Fibroblast of skin of right biceps (primary cell): Measurements from ENCODE around the gene M6PR.
"Not testable (repeated sequence)": the region's sequence is repeated elsewhere in the genome, so short reads cannot be mapped to it uniquely, and the experiment has no call there.

Experiments
- DNase-seq: peaks from one replicate; pipeline ENCODE4 v3.0.0-alpha.2; 2013

M6PR gene

GRCh38 chr12:8950702-8951478, 1.4 kb upstream of the M6PR start:
- DNase-seq, result no peak

GRCh38 chr12:8950221-8950527, 729 bp upstream of the M6PR start:
- DNase-seq, result no peak

- DNase-seq, result peak; percentile 13
Observed at GRCh38 chr12:8948701-8949341, 624 bp downstream of the M6PR start.

GRCh38 chr12:8947737-8948136, 1.7 kb downstream of the M6PR start:
- DNase-seq, result no peak

GRCh38 chr12:8946733-8947132, 2.7 kb downstream of the M6PR start:
- DNase-seq, result no peak

DNA sequence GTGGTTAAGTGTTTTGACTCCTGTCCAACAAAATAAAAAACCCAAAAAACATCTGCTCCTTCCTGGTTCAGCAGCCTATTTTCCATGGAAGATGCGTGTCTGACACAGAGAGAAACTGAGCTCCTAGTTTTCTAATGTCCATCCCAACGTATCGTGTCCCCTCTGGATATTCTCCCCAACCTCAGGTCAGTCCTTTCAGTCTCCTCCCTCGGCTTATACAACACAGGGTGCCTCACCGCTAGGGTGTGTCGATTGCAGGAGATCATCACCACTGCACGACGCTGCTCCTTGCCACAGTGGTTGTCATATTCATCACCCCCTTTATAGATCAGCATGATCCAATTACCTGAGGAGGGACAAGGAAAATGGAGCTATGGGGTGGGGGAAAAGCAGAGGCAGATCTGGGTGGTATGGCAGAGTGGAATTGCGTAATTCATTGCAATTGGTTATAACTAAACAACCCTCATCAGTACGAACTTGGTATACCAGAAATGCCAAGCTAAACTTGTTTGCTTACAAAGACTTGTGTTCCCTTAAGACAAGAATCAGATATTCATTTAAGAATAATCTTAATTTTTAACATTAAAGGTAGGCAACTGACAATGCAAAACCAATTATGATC, 5.8 kb downstream of the M6PR start:
- DNase-seq, result no peak

DNA sequence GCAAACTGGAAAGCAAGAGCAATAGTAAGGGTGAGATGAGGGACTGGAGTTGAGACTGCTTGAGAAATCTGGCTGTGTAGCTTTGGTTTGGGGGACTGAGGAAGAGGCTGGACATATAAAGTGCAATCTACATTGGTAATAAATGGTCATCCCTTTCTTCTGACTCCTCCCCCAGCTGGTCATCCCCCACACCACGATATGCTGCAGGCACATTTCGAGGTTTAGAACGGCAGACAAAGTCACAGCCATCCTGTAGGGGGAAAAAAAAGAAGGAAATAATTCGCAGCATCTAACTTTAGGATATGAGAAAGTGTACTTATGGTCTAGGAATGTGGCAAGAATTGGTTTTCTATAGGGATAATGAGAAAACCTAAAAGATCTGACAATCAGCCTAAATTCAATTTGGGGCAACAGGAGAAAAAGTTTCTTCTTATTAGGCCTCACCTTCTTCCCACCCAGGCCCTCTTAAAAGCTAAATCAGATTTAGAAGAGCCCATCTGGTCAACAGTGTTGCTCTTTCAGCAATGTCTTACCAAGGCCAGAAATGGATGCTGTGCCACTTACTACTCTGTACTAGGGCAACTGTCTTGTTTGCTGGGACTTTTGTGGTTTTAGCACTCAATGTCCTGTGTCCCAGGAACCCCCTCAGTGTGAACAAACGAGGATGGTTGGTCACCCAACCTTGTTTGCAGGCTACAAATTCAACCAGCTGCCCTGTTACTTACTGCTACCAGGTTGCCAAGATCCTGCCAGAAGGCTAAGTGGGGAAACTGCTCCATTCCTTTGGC, 7.6 kb downstream of the M6PR start:
- no peak for DNase-seq

- DNase-seq, result not testable (repeated sequence)
Observed at GRCh38 chr12:8937842-8938442, 11.5 kb downstream of the M6PR start.

DNA sequence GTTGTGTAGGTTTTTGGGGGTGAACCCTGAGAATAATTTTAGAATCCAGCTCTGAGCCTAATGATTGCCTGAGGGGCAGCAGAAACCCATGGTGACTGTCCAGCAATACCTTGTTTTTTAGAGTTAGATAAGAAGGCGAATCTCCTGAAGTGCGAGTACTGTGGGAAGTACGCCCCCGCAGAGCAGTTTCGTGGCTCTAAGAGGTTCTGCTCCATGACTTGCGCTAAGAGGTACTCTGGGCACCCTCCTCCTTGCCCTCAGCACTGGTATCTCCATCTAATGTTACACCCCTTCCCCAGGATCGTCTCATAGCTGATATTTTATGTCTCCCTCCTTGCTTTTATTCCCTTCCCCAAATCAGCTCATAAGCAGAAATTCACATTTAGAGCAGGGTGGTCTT, 12.7 kb downstream of the M6PR start:
- DNase-seq, result no peak

GRCh38 chr12:8934080-8934479, 15.4 kb downstream of the M6PR start:
- DNase-seq, result not testable (repeated sequence)

GRCh38 chr12:8932464-8932863, 17.0 kb downstream of the M6PR start:
- not testable (repeated sequence) for DNase-seq

GRCh38 chr12:8930655-8931323, 18.7 kb downstream of the M6PR start:
- DNase-seq, result not testable (repeated sequence)

DNA sequence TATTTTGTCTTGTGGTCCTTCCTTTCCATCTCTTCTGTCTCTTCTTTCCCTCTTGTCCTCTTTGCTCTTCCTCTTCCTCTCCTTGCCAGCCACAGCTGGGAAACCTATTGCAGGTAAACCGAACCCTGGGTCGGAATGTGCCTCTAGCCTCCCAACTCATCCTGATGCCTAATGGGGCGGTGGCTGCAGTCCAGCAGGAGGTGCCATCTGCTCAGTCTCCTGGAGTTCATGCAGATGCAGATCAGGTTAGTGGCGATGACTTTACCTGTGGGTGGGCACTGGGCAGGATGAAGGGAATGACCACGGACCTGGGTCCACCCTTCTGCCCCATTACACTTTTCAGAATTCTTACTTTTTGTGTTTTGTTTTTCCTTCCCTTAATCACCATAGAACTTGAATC, 26.9 kb downstream of the M6PR start:
- no peak for DNase-seq

- not testable (repeated sequence) for DNase-seq
Observed at GRCh38 chr12:8919643-8920042, 29.8 kb downstream of the M6PR start.

DNA sequence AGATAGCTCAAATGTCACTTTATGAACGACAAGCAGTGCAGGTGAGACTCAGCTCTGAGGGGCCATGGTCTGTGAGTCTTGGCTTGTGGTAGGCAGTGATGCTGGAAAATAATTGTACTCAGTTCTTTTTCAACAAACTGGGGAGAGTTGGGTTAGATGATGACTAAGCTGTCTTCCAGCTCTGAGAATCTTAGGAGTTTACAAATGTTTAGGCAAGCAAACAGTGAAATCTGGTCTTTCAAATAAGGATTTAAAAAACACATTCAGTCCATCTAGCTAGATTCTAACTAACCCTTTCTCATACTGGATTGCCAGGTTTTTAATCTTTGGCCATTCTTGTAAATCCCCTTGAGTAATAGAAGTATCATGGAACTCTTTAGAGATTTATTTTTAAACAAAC, 31.7 kb downstream of the M6PR start:
- no peak for DNase-seq

DNA sequence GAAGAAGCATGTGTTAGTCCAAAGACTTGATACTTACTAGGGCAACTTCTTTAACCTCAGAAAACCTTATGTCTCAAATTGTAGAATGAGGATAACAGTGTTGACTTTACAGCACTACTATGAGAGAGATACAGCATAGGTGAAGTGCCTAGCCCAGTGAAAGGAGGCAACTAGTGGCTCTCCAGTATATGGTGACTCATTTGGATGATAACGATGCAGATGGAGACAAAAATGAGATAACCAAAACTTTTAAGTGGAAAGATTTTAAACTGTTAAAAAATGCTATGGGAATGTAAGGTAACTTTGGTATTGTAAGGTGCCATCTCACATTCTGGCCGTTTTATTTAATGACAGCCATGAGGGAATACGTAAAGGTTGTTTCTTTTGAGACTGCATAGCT, 32.4 kb downstream of the M6PR start:
- no peak for DNase-seq

DNA sequence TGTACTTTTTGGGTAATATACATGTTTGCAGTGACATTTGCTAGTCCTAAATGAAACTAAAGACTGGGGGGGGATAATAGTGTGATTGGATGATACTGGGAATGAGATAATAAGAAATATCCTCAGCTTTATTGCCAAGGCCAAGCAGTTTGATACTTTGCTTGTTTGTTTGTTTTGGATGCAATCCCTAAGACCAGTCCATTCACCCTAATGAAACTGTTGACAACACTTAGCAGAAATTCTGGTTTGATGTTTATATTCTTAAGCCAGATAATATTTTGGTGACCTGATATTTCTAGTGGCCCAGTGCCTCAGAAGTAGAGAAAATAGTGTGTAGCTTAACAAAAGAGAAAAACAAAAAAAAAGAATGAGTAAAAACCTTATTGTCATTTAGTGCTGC, 33.3 kb downstream of the M6PR start:
- no peak for DNase-seq

DNA sequence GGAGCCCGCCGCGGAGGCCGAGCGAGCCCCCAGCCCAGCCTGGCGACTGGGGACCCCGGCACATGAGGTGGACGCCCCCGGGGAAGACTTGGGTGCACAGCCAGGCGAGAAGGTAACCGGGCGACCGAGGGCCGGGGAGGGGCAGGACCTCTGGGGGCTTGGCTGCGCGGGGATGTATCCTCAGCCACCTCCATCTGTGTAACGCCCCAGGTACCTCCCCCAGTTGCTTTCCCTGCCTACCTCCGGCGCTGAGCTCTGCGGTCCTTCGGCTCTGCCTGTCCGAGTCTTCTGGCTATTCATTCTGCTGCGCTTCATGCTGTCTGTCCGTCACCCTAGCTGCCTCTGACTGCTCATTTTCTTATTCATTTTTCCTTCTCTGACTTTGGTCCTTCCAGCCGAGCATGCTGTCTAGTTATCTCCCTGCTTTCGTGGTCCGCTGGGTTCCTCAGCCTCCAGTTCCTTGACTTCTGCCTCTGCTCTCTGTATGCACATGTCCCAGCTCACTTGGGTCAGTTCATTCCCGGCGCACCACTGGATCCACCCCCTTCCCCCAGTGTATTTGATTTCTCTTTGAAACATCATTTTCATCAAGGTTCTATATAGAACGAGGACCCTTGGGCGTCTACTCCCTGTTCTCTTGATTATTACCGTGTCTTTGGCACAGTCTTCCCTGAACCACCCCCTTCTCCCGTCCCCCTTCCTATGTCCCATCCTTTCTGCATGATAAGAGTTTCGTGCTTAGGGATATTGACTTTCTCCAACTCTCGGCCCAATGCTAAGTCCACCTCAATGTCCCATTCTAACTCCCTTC, 34.5 kb downstream of the M6PR start:
- DNase-seq, result peak; percentile 42

DNA sequence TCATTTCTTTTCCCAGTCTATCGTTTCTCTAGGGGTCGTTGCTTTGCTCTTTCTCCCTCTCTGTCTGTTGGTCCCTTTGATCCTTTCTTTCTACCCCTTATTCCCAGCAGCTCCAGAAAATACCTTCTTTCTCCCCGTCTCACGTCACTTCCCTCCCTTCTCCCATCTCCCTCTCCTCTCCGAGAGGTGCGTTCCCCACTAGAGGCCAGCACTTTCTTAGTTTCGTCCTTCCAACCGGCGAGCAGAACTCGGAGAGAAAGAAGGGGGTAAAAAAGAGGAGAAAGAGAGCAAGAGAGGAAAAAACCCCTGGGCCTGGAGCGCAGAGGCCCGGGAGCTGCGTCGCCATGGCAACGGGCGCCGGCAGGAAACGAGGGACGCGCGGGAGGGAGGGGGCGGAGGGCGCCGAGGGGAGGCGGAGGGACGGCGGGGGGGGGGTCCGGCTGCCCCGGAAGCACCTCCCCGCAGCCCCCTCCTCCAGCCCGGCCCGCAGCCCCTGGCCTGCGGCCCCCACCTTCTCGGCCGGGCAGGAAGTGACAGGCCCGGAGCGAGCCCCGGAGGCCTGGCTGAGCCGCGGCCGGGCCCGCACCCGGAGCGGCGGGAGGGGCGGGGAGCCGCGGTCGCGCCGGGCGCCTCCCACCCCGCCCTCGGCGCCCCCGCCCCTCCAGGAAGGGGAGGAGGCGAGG, 35.3 kb downstream of the M6PR start, which contains the start of gene PHC1:
Gene PHC1, plus strand, starts transcription at position 477 of the 683 bp plus-strand sequence. CDS start 3,169 bp downstream, outside the sequence.
- peak; percentile 84 for DNase-seq

DNA sequence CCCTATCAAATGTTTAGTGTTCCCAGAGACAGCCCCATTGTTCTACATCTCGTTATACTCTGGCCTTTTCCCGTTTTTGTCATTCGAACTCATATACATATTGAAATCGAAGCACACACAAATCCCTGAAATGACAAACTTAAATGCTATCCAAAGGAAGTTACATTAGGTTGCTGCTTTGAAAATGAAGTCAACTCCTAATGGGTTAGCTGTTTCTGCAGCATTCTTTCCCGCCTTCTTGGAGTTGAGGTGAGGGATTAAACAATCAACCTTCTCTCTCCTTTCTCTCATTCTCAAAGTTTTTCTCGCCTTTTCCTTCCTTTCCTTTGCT, 35.8 kb downstream of the M6PR start:
- DNase-seq, result no peak

DNA sequence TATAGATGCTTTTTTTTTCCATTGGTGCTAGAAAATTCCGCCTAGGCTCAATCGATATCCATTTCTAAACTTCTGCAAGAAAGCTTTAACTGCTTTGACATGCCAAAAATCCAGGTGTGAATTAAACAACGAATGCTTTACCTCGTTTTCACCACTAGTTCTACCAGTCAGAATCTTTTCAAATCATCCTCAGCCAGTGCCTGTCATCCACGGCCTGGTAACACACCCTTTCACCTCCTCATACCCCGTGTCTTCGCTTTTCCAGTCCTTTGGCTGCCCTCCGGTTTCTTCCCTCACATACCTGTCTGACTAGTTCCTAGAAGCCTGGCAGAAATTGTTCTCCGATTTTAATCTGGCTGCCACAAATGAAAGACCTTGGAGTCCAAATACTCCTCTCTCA, 36.5 kb downstream of the M6PR start:
- peak; percentile 4 for DNase-seq
